ENCODE measurements around the gene KIR2DL3.

- TF ChIP-seq CTCF (conservative IDR thresholded peaks at IDR 0.05) (no peak), EZH2 (IDR thresholded peaks at IDR 0.05; ENCODE audit: low read depth) (no peak)
Measured at GRCh38 chr19:54707962-54708361, 30.4 kb upstream of the KIR2DL3 start.

Data from PC-9 (cell line).